Measurements from ENCODE around the gene CIROP.

CIROP gene, protein sequence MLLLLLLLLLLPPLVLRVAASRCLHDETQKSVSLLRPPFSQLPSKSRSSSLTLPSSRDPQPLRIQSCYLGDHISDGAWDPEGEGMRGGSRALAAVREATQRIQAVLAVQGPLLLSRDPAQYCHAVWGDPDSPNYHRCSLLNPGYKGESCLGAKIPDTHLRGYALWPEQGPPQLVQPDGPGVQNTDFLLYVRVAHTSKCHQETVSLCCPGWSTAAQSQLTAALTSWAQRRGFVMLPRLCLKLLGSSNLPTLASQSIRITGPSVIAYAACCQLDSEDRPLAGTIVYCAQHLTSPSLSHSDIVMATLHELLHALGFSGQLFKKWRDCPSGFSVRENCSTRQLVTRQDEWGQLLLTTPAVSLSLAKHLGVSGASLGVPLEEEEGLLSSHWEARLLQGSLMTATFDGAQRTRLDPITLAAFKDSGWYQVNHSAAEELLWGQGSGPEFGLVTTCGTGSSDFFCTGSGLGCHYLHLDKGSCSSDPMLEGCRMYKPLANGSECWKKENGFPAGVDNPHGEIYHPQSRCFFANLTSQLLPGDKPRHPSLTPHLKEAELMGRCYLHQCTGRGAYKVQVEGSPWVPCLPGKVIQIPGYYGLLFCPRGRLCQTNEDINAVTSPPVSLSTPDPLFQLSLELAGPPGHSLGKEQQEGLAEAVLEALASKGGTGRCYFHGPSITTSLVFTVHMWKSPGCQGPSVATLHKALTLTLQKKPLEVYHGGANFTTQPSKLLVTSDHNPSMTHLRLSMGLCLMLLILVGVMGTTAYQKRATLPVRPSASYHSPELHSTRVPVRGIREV
- 0 reads per million in 2 donors for total RNA-seq

DNA sequence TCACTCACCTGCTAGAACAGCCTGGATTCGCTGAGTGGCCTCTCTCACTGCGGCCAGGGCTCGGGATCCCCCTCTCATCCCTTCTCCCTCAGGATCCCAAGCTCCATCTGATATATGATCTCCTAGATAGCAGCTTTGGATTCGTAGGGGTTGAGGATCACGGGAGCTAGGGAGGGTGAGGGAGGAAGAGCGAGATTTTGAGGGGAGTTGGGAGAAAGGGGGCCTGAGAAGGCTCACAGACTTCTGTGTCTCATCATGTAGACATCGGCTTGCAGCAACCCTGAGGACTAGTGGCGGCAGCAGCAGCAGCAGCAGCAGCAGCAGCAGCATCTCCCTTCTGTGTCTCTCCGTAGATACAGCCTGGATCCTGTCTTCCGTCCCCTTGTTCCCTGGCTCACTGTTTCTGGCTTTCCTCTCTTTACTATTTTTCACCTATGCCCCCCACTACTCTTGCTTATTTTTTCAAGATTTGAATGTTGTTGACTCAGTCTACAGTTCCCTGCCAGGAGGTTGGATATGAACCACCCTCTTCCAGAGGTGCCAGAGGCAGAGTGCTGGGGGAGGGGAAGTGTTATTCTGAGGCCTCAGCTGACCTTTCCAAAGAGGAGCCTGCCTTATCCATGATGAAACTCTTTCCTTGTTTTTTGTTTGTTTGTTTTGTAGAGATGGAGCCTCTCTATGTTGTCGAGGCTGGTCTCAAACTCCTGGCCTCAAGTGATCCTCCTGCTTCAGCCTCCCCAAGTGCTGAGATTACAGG, at the start of gene CIROP:
TSS of gene CIROP (minus strand) at position 399 of the 757 bp plus-strand sequence. CDS start at position 330, 69 bp downstream.
- DNase-seq, result no peak

DNA sequence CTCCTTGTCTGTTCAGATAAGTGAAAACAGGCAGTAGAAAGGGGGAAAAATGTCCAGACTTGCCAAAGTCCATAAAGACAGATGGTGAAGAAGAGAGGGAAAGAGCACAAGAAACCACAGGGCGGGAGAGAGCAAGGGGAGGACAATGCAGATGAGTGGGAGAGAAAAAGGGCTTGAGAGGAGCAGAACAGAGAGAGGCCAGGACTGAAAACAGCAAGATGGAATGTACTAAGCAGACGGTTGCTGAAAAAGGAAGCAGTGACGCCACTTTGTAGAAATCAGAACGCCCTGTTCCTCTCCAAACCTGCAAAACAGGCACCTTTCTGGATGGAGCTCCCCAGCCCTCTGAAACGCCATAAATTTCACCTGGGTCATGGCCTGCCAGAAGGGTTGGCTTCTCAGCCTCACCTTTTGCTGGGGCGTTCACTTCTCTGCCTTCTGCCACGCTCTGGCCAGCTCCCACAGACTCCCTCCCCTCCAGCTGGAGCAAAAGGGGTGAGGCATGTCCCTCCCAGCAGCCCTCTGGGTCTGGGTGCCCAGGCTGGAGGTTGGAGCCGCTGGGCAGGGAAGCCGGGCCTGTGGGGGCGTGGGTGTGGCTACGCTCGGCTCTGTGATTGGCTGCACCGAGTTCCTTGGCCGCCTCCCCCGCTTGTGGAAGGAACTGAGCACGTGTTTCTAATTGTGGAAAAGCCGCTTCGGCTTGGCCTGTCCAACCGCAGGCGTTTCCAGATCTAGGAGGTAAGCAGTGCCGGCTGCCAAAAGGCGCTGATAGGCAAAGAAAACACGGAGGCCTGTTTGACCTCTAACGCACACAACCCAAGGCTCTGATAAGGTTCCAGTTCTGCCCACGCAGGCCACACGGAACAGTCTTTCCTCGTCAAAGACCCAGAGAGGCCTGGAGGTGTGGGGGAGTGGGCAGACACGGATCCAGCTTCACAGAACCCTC, 49.3 kb upstream of the CIROP start:
- DNase-seq, result no peak

DNA sequence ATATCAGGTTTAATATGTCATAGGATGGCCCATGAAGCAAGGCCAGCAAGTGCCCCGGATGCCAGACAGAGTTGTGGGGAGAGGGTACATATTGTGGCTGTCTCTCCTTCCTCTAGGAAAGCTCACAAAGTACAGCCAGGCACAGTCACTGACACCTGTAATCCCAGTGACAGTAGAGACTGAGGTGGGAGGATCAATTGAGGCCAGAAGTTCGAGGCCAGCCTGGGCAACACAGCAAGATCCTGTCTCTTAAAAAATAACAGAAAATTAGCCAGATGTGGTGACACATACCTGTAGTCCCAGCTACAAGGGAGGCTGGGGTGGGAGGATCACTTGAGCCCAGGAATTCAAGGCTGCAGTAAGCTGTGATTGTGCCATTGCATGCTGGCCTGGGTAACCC, 46.6 kb upstream of the CIROP start:
- no peak for DNase-seq

DNA sequence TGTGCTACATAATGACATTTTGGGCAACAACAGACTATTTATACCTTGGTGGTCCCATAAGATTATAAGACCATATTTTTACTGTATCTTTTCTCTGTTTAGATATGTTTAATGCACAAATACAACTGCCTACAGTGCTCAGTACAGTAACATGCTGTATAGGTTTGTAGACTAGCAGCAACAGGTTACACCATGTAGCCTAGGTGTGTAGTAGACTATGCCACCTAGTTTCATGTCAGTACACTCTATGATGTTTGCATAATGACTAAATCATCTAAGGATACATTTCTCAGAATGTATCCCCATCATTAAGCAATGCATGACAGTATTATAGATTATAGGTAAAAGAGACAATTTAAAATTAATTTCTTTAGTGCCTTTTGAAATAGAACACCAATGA, 45.0 kb upstream of the CIROP start:
- no peak for DNase-seq

DNA sequence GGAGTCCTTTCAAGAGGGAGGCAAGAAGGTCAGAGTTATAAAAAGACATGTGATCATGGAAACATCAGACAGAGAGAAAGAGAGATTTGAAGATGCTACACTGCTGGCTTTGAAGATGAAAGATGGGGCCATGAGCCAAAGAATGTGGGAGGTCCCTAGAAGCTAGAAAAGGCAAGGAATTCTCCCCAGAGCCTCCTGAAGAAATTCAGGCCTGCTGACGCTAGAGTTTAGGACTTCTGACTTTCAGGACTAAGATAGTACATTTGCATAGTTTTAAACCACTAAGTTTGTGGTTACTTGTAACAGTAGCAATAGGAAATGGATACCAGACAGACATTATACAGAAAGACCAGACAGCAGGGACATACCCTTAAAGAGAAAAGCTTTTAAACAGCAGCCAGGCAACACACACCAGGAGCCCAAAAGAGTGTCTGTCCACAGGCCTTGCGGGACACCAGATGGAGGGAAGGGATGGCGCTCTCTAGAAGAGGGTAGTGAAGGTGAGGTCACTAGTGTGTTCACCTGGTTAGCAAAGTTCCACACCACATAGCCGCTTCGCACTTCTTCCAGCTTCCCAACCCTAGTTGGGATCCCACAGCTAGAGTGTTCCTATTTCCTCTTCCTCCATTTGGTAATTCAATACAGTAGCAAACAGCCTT, 43.9 kb upstream of the CIROP start:
- no peak for DNase-seq

DNA sequence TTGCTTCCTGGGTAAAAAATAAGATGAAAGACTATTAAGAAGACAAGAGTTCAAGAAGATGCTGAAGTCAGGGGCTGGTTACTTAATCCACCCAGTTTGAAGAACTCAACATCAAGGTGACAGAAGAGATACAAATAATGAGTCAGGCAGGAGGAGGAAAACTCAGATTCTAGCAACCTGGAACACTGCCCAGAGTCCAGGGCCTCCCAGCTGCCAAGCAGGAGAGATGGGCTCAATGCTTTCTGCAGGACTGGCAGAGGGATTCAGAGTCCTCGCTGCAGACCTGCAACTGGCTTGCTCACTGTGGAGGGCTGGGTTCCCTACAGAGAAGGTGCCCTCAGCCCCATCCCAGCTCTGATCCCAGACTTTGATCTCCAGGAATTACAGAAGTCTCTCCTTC, 42.9 kb upstream of the CIROP start:
- DNase-seq, result no peak

DNA sequence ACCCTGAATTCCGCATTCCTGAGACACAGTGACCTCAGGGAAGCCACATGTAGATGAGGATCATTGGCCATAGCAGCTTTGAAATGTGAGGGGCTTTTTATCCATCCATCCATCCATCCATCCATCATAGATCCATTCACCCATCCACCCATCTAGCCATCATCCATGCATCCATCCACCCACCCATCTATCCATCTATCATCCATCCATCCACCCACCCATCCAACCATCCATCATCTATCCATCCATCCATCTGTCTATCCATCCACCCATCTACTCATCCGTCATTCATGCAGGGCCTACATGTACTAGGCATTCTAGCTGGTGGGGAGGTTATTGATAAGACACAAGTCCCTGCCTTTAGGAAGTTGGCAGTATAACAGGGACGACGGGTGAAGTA, 42.2 kb upstream of the CIROP start:
- DNase-seq, result no peak

DNA sequence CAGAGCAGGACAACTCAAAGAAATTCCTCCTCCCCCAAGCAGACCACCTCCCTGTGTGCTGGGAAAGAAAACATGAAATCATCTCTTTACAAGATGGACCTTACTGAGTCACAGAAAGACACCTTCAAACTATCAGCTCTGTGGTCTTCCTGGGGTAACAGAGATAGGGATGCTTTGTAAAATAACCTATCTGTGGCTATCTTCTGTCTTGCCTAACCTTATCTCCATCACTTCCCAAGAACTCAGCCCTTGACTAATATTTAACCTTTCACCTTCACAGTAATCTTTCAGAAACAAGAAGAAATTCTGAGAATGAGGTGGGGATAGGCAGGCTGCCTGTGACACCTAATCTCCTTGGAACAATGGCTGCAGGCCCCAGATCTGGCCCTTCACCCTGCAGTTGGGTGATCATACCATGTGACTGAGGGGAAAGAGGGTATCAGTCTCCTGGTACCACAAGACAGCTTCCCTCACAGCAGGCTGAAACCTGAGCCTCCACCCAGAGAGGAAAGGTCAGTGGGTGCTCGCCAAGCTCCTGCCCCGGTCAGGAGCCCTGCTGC, 41.6 kb upstream of the CIROP start:
- DNase-seq, result no peak

DNA sequence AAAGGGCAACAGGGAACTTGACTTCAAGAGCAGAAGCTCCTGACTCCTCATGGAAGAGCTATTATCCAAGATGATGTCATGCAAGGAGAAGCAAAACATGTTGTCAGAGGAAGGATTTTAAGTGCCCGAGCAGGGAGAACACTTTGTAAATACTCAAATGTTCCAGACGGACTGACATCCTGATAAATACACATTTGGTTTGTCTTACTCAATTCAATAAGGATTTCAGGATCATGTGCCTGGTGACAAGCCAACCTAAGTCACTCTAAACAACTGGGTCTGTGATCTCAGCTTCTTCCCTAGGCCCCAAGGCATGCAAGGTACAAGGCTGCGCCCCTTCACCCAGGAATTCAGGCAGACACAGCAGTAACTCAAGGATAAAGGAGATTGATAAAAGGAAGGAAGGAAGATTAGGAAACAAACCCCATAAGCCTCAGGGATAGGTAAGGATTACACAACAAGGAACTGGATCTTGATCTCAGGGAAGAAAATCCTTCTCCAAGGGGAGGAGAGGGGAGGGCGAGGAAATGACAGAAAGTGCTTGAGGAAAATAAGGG, 41.1 kb upstream of the CIROP start:
- DNase-seq, result no peak

DNA sequence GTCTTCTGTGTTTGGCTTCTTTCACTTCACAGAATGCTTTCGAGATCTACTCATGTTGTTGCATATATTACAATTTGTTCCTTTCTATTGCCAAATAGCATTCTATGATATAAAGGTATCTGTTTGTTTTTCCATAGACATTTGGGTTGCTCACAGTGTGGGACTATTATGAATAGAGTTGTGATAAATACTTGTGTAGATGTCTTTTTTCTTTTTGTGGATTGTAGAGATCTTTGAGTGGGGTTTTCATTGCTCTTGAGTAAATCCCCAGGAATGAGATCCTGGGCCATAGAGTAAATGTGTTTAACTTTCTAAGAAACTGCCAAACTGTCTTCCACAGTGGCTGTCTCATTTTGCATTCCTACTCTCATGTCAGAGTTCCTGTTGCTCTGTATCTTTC, 39.1 kb upstream of the CIROP start:
- no peak for DNase-seq

DNA sequence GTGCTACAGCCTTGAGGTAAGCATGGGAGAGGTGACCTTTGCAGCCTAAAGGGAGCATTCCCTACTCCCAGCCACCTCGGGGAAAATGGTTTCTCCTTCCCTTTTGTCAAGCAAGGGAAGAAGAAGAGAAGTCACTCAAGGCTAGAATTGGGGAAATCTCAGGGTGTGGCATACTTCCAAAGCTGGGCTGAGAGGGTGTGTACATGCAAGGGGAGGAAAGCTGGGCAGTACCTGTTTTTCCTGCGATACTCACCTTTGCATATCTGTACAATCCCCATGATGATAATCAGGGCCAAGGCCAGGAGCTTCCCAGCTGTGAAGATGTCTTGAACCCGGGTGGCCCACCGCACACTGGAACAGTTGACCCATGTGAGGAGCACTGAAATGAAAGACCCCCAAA, 38.0 kb upstream of the CIROP start:
- no peak for DNase-seq

DNA sequence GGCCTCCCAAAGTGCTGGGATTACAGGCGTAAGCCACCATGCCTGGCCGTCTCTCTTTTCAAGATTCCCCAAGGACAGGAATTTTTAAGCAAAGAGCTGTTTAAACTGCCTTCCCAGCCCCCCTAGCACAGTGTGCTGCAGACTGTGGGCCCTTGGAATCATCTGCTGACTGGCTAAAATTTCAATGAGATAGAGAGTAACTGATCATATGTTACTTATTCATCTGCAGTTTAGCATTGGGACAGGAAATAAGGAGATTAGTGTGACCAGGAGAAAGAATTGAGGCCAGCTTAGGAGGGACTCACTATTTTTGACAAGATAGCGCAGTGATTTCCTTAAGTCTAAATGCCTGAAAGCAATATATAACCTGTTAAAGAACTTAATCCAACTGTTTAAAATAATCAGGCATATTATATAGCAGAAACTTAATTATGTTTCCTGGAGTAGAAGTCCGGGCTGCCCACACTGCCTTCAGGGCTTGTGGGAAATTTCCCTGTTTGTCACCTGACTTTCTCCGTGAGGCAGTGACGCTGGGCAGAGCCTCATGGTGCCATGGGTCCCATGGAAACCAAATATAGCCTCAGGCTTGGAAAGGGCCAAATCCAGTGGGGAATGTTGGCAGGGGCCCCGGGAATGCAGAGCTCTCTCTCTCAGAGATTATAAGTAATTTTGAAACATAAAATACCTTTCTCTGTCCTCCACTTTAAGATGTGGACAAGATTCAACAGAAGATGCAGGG, 37.1 kb upstream of the CIROP start:
- no peak for DNase-seq

DNA sequence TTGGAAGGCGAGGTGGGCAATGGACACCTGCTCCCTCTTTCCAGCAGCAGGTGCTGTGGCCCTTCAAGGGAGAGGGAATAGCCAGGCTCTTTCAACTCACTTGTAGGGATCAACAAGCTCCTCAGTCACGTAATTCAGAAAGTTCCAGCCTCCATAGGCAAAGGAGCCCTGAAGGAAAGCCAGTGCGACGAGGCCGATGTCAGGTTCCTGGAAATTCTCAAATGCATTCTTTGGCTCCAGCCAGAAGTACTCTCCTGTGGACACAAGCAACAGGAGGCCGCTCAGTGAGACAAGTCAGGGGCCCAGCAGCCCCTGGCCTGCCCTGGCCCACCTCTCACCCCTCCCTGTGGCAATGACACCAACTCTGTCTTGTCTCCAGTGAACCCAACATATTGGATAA, 35.6 kb upstream of the CIROP start:
- no peak for DNase-seq

DNA sequence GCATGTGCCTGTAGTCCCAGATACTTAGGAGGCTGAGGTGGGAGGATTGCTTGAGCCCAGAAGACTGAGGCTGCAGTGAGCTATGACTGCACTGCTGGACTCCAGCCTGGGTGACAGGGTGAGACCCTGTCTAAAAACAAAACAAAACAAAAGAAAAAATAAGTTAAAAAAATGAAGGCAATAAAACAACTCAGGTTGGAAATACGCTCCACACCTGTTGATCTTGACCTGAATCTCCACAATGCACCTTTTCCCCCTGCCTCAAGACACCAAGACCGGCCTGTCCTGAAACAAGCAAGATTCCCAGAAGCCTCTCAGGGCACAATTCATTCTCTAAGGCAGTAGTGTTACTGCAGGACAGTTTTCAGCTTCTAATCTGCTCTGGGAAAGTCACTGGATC, 35.1 kb upstream of the CIROP start:
- no peak for DNase-seq

DNA sequence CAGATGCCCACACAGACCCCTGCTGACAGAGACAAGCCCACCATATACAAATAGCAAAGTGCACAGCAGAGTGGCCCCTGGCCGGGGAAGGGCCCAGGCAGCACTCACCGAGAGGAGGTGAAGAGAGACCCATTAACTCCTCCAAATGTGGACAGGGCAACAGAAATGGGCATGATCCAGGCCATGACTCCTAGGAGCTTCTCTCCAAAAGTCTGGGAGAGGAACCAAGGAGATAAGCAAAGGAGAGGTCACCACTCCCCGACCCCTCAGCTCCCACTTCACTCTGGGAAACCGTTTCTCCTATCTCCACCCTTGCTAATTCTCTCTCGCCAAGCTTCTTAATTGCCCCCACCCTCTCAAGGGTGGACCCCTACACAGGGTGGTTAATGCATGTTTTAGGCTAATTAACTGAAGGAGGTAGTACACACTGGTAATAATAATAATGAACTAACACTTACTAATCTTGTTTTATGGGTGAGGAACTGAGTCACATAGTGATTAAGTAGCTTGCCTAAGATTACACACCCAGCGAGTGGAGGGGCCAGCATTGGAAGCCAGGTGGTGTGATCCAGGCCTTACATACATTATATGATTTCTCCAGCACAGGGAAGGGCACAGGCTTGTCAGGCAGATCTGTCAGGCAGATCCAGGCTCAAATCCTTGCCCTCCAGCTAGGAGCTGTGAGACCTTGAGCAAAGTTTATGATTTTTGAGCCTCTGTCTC, 33.2 kb upstream of the CIROP start:
- no peak for DNase-seq

DNA sequence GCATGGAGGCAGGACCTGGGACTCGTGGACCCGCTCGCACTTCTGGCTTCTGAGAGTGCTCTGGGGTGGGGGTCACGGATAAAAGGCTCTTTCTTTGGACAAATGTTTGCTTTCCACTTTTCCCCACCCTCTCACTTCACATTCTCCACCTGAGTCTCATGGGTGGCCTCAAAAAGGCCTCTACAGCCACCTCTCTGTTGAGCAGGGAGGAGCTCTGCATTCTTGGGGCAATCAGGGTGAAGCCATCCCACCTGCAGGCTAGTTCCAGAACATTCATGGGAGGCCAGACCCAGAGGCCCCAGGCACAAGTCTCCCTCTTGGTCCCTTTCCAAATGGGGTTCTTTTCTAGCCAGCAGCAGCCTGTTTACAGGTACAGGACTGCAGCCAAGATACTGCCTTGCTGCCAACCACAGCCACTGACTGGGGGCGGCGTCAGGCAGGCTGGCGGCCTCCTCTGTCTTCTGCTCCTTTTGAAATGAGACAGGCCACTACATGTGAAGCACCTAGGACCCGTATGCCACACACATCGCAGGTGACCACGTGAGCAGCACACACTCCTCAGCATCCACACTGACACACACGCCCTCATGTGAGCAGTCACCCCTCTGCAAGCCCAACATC, 32.5 kb upstream of the CIROP start:
- DNase-seq, result no peak

DNA sequence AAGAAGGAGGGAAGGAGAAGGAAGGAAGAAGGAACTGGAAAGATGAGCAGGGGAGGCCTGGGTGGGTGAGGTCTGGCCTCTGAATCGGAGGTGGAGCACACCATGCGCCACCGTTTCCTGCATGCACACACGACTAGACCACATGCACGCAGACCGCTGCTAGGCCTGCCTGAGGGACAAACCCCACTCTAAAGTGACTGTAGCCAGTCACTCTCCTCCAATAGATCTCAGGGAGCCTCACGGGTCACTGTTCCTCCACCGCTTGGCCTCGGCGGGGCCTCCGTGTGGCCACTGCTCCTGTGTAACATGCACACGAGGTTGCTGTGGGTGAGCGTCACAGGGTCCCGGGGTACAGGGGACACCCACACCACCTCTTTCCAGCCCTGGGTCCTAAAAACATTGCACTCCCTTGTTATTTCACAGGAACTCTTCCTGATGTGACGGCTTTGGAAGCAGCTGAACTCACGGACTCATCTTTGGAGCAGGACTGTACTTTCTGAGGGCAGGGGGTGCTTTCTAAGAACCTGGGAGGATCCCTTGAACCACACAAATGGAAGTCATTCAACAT, 31.9 kb upstream of the CIROP start:
- DNase-seq, result no peak

DNA sequence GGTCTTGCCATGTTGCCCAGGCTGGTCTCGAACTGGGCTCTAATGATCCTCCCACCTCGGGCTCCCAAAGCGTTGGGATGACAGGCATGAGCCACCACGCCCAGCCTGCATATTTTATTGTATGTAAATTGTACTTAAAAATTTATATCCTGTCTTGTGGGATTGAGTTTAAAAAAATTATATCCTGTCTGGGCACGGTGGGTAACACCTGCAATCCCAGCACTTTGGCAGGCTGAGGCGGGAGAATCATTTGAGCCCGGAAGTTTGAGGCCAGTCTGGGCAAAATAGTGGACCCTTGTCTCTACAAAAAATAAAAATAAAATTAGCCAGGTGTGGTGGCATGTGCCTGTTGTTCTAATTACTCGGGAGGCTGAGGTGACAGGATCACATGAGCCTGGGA, 28.2 kb upstream of the CIROP start:
- DNase-seq, result no peak

DNA sequence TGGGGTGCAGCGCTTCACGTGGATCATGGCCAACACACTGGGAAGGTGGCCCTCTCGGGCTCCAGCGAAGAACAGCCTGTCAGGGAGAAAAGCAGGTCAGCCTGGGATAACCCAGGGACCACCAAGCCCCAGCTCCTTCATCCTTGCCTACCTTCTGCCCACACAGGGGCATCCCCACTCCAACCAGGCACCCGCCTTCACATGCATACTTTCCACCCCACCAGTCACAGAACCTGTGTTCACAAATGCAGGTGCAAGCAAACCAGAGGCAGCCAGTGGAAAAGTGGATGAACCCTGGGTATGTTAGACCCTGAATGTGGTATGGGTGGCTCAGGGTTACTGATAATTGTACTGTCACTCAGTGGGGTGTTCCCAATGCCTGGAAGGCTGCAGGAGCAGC, 26.7 kb upstream of the CIROP start:
- DNase-seq, result no peak

Measured in T-helper 9 cell (primary cell).